ENCODE measurements around the gene NTS. TPM values are rescaled to one million over a fixed set of nuclear protein-coding genes. Genes with fewer than 3 reads are reported as not detected.
A peak's percentile ranks its signal among the peaks of the same experiment; 100 is the strongest.

The NTS gene
- total RNA-seq, 1 experiment from 2014 or later = not detected

- Mint-ChIP-seq H3K4me1 (ENCODE audit: low read depth, unreplicated experiment) (peaks cover 17% of the 10 kb centered on the region), H3K9me3 (ENCODE audit: unreplicated experiment) (no peaks in the 10 kb centered on the region), H3K27me3 (ENCODE audit: insufficient read depth, unreplicated experiment) (no peaks in the 10 kb centered on the region), H3K4me3 (ENCODE audit: unreplicated experiment) (no peak overlapping the region), H3K27ac (ENCODE audit: unreplicated experiment) (no peak overlapping the region), H3K36me3 (ENCODE audit: insufficient read depth, unreplicated experiment) (no peaks in the 10 kb centered on the region)
- Histone ChIP-seq H3K4me3 (ENCODE audit: low read depth, low read length) (no peak overlapping the region), H3K36me3 (ENCODE audit: control insufficient read depth, insufficient read depth, low read length) (no peaks in the 10 kb centered on the region), H3K9me3 (no peaks in the 10 kb centered on the region), H3K27me3 (replicated peaks; ENCODE audit: control insufficient read depth, insufficient read depth, low read length) (no peaks in the 10 kb centered on the region), H3K4me1 (peaks cover 8% of the 10 kb centered on the region)
- ChIA-PET POLR2A (no interaction called here), CTCF (no interaction called here)
- TF ChIP-seq CTCF (IDR thresholded peaks at IDR 0.05; ENCODE audit: insufficient read depth in 1 of 2, low read depth in 1 of 2, low read length in 1 of 2, severe bottlenecking in 1 of 2, unreplicated experiment in 1 of 2) = no peak
- no TSS peak for BruUV-seq (replicated peaks)
- DNase-seq = no peak
- intact Hi-C loops (cut with micrococcal nuclease; ENCODE audit: unreplicated experiment) = no loop called here
Measured at GRCh38 chr12:85834378-85834777, 39.7 kb upstream of the NTS start.

- H3K9me3 Mint-ChIP-seq (ENCODE audit: unreplicated experiment) = no peaks in the 10 kb centered on the region
- intact Hi-C loops (cut with micrococcal nuclease; ENCODE audit: unreplicated experiment) = loop anchor here (1.0 kb wide), 1 partner anchor 13 kb away; no protein-coding TSS in a partner anchor
- peak overlapping the region; percentile 78 for H3K4me3 Mint-ChIP-seq (ENCODE audit: unreplicated experiment)
- H3K36me3 Mint-ChIP-seq (ENCODE audit: insufficient read depth, unreplicated experiment) = no peaks in the 10 kb centered on the region
- no peaks in the 10 kb centered on the region for H3K9me3 ChIP-seq
- H3K27me3 ChIP-seq (replicated peaks; ENCODE audit: control insufficient read depth, insufficient read depth, low read length) = no peaks in the 10 kb centered on the region
- peaks cover 8% of the 10 kb centered on the region for H3K4me1 ChIP-seq
- no peak for DNase-seq
- ChIA-PET POLR2A (interaction anchor here (0.7 kb wide), 2 partner anchors 14 to 76 kb away, joined by 3 read pairs; no protein-coding TSS in a partner anchor), CTCF (interaction anchor here (0.9 to 1.0 kb wide), 2 partner anchors 14 to 33 kb away, joined by 3 to 5 read pairs; no protein-coding TSS in a partner anchor)
- TF ChIP-seq CTCF (IDR thresholded peaks at IDR 0.05; ENCODE audit: insufficient read depth in 1 of 2, low read depth in 1 of 2, low read length in 1 of 2, severe bottlenecking in 1 of 2, unreplicated experiment in 1 of 2) = no peak
- peak overlapping the region; percentile 83 for H3K27ac Mint-ChIP-seq (ENCODE audit: unreplicated experiment)
- H3K4me3 ChIP-seq (ENCODE audit: low read depth, low read length) = peak overlapping the region; percentile 39
- no peaks in the 10 kb centered on the region for H3K27me3 Mint-ChIP-seq (ENCODE audit: insufficient read depth, unreplicated experiment)
- H3K4me1 Mint-ChIP-seq (ENCODE audit: low read depth, unreplicated experiment) = peaks cover 17% of the 10 kb centered on the region
- BruUV-seq (replicated peaks) = no TSS peak
- H3K36me3 ChIP-seq (ENCODE audit: control insufficient read depth, insufficient read depth, low read length) = no peaks in the 10 kb centered on the region
Measured at GRCh38 chr12:85835426-85836196, 38.5 kb upstream of the NTS start.

- peak; percentile 45 to 69 for DNase-seq
- Mint-ChIP-seq H3K36me3 (ENCODE audit: insufficient read depth, unreplicated experiment) (no peaks in the 10 kb centered on the region), H3K27me3 (ENCODE audit: insufficient read depth, unreplicated experiment) (no peaks in the 10 kb centered on the region), H3K9me3 (ENCODE audit: unreplicated experiment) (no peaks in the 10 kb centered on the region), H3K27ac (ENCODE audit: unreplicated experiment) (peak within 1 kb of the TSS; percentile 83), H3K4me3 (ENCODE audit: unreplicated experiment) (peak within 1 kb of the TSS; percentile 78), H3K4me1 (ENCODE audit: low read depth, unreplicated experiment) (peaks cover 17% of the 10 kb centered on the region)
- TF ChIP-seq CTCF (IDR thresholded peaks at IDR 0.05; ENCODE audit: insufficient read depth in 1 of 2, low read depth in 1 of 2, low read length in 1 of 2, severe bottlenecking in 1 of 2, unreplicated experiment in 1 of 2) = no peak
- peaks cover 8% of the 10 kb centered on the region for H3K4me1 ChIP-seq
- ChIA-PET POLR2A (interaction anchor here (0.7 kb wide), 2 partner anchors 15 to 77 kb away, joined by 3 read pairs; no protein-coding TSS in a partner anchor), CTCF (interaction anchor here (0.9 to 1.0 kb wide), 2 partner anchors 14 to 32 kb away, joined by 3 to 5 read pairs; no protein-coding TSS in a partner anchor)
- BruUV-seq (replicated peaks) = no TSS peak
- H3K36me3 ChIP-seq (ENCODE audit: control insufficient read depth, insufficient read depth, low read length) = no peaks in the 10 kb centered on the region
- intact Hi-C loops (cut with micrococcal nuclease; ENCODE audit: unreplicated experiment) = loop anchor here (1.0 kb wide), 1 partner anchor 14 kb away; no protein-coding TSS in a partner anchor
- H3K9me3 ChIP-seq = no peaks in the 10 kb centered on the region
- peak within 1 kb of the TSS; percentile 39 for H3K4me3 ChIP-seq (ENCODE audit: low read depth, low read length)
- no peaks in the 10 kb centered on the region for H3K27me3 ChIP-seq (replicated peaks; ENCODE audit: control insufficient read depth, insufficient read depth, low read length)
Measured at GRCh38 chr12:85836197-85837090, 37.7 kb upstream of the NTS start, which contains the start of gene RASSF9. Gene RASSF9, minus strand, starts transcription at chr12:85836409. Its CDS starts 208 bp downstream, at chr12:85836201.

Data from Caco-2 (cell line).